ENCODE measurements around the gene CNNM4.

CNNM4 gene

DNA sequence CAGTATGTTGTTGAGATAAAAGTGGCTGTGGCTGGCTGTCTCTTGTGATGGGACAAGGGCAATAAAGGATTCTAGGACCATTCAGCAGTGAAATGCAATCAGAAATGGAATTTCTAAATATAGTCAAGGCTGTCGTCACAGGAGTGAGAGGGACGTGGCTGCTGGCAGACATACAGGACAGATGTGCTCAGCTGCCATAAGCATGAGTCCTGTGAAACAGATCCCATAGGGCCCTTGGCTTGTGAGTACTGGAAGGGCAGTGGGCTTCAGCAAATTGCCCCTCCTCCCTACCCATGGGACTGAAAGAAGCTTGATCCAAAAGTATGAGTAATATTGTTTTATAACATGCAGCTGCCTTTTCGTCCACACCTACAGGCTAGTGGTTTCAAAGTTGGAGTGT lies 51.2 kb downstream of the CNNM4 start:
- TF ChIP-seq, protein P1, sequence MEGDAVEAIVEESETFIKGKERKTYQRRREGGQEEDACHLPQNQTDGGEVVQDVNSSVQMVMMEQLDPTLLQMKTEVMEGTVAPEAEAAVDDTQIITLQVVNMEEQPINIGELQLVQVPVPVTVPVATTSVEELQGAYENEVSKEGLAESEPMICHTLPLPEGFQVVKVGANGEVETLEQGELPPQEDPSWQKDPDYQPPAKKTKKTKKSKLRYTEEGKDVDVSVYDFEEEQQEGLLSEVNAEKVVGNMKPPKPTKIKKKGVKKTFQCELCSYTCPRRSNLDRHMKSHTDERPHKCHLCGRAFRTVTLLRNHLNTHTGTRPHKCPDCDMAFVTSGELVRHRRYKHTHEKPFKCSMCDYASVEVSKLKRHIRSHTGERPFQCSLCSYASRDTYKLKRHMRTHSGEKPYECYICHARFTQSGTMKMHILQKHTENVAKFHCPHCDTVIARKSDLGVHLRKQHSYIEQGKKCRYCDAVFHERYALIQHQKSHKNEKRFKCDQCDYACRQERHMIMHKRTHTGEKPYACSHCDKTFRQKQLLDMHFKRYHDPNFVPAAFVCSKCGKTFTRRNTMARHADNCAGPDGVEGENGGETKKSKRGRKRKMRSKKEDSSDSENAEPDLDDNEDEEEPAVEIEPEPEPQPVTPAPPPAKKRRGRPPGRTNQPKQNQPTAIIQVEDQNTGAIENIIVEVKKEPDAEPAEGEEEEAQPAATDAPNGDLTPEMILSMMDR (conservative IDR thresholded peaks at IDR 0.05; ENCODE audit: low read length), result no peak
- no peak overlapping the region for H3K4me3 ChIP-seq (ENCODE audit: low read length)
- DNase-seq (ENCODE audit: low read depth), result peak; percentile 74

DNA sequence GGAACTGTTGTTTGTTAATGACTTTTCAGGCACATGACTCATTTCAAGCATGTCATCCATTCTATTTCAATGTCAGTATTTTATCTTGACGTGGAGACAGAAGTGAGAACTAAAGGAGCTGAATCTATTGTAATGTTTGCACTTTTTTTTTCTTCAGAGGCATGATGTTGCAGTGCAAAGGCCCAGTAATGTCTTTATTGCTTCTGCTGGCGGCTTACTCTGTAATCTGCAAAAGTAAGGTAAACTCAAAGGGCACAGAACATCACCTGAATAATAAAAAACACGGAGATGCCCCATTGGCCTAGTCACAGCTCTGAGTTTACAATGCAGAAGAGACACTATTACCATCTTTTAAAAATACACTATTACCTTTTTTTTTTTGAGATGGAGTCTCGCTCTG lies 53.0 kb downstream of the CNNM4 start:
- H3K4me3 ChIP-seq (ENCODE audit: low read length), result no peak overlapping the region
- TF ChIP-seq, protein P1 (conservative IDR thresholded peaks at IDR 0.05; ENCODE audit: low read length), result no peak

DNA sequence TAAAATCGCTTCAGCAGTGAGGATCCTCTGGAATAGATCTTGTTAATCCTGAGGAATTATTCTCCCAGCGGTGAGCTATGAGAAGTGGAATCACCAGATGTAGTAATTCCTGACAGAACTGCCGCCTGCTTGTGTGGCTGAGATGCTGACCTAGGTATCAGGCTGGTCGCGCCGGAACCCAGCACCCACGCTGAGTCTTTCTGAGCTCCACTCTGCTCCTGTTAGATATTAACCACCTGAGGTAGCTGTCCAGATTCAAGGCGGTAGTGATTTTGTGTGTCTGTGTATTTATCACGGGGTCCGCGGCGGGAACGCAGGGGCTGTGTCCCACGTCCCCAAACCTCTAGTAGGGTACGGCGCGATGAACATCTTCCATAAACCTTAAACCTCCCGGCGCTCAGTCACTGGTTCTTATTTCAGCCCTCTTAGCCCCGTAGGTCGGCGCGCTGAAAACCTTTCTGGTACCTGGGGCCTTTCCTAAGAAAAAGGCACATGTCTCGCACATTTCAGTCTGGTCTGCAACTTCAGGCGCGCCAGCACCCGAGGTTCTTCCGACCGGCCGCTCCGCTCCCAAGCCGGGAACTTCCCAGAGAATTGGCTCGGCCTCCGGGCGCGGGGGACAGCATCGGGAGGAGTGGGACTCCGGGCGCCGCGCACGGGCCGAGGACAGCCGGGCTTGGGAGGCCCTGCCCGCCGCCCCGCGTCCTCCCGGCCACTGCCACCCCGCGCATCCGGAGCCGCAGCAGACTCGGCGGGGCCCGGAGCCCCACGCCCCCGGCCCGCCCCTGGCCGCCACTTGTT lies 54.8 kb downstream of the CNNM4 start:
- peak overlapping the region; percentile 68 for H3K4me3 ChIP-seq (ENCODE audit: low read length)
- peak; percentile 60 for DNase-seq (ENCODE audit: low read depth)
- TF ChIP-seq, protein P1 (conservative IDR thresholded peaks at IDR 0.05; ENCODE audit: low read length), result 0 out of 2 replicates have a peak, but pooled peaks have one; percentile 19

More for the DNA sequence above, 53.0 kb downstream of the CNNM4 start:
- DNase-seq (ENCODE audit: low read depth), result no peak

DNA sequence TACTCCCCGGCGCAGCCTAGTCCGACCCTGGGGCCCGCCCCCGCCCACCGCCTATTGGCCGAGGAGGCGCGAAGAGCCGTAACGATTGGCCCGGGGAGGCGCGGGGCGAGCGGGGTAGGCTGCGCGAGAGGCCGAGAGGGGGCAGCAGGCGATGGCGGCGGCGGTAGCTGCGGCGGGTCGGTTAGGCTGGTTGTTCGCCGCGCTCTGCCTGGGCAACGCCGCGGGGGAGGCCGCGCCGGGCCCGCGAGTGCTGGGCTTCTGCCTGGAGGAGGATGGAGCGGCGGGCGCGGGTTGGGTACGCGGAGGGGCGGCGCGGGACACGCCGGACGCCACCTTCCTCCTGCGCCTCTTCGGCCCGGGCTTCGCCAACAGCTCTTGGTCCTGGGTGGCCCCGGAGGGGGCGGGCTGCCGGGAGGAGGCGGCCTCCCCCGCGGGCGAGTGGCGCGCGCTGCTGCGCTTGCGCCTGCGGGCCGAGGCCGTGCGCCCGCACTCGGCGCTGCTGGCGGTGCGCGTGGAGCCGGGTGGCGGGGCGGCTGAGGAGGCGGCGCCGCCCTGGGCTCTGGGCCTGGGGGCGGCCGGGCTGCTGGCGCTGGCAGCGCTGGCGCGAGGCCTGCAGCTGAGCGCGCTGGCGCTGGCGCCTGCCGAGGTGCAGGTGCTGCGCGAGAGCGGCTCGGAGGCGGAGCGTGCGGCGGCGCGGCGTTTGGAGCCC lies 55.6 kb downstream of the CNNM4 start, which contains the start of gene CNNM3:
Gene CNNM3 (plus strand): TSS at position 142 of the 709 bp plus-strand sequence. CDS start 10 bp downstream, at position 152.
- TF ChIP-seq, protein P1 (conservative IDR thresholded peaks at IDR 0.05; ENCODE audit: low read length), result peak; percentile 44
- peak; percentile 91 for DNase-seq (ENCODE audit: low read depth)
- peak within 1 kb of the TSS; percentile 68 for H3K4me3 ChIP-seq (ENCODE audit: low read length)

DNA sequence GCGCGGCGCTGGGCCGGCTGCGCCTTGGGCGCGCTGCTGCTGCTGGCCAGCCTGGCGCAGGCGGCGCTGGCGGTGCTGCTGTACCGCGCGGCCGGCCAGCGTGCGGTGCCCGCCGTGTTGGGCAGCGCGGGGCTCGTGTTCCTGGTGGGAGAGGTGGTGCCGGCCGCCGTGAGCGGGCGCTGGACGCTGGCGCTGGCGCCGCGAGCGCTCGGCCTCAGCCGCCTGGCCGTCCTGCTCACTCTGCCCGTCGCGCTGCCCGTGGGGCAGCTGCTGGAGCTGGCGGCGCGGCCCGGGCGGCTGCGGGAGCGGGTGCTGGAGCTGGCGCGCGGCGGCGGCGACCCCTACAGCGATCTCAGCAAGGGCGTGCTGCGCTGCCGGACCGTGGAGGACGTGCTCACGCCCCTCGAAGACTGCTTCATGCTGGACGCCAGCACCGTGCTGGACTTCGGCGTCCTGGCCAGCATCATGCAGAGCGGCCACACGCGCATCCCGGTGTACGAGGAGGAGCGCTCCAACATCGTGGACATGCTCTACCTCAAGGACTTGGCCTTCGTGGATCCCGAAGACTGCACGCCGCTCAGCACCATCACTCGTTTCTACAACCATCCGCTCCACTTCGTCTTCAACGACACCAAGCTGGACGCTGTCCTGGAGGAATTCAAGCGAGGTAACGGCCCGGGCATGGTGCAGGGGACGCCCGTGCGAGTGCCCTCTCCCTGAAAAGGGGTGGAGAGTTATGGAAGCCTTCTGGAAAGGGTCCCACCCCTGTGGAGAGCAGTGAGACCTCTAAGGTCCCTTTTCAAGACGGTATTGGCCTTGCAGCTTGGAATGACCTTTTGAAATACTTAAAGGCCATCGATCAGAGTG lies 56.4 kb downstream of the CNNM4 start:
- TF ChIP-seq, protein P1 (conservative IDR thresholded peaks at IDR 0.05; ENCODE audit: low read length), result no peak
- DNase-seq (ENCODE audit: low read depth), result peak; percentile 15
- H3K4me3 ChIP-seq (ENCODE audit: low read length), result peak overlapping the region; percentile 65

DNA sequence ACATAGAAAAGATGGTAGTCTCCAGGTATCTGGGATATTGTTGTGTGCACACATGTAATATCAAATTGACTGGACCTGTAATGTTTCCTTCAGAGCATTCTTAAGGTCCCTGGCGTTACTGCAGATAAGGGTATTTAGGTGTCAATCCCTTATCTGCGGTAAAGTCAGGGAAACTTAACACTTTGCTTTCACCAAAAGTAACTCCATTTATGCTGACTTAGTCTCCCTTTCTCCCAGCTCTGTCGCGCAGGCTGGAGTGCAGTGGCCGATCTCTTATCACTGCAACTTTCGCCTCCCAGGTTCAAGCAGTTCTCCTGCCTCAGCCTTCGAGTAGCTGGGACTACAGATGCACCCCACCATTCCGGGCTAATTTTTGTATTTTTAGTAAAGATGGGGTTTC lies 57.2 kb downstream of the CNNM4 start:
- no peak overlapping the region; the same call in 1 of the 2 replicates for H3K4me3 ChIP-seq (ENCODE audit: low read length)
- TF ChIP-seq, protein P1 (conservative IDR thresholded peaks at IDR 0.05; ENCODE audit: low read length), result no peak
- DNase-seq (ENCODE audit: low read depth), result no peak

Data from AG10803 (cell line).